C4-2B (cell line): ENCODE data around the gene HELZ.
"Not testable (repeated sequence)": the region's sequence is repeated elsewhere in the genome, so short reads cannot be mapped to it uniquely, and the experiment has no call there.

Experiments
- ZFX ChIP-seq: fragments of 450-650 bp; IDR thresholded peaks from 2 replicates; pipeline ENCODE4 v1.6.1; 2017
- TF ChIP-seq, protein P1 (sequence below): fragments of 450-650 bp; conservative IDR thresholded peaks from 2 replicates; pipeline ENCODE4 v1.5.1; 2017; ENCODE audit warnings: mild to moderate bottlenecking

DNA sequence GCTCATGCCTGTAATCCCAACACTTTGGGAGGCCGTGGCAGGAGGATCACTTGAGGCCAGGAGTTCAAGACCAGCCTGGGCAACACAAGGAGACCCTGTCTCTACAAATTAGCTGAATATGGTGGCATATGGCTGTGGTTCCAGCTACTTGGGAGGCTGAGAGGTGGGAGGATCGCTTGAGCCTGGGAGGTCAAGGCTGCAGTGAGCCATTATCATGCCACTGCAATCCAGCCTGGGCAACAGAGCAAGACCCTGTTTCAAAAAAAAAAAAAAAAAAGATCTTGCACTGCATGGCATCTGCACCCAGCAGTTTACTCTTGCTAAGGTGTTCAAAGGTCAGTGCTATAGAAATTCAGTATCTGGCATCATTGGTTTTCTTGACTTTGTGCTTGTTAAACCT lies 26.2 kb upstream of the HELZ start:
- TF ChIP-seq, protein P1, sequence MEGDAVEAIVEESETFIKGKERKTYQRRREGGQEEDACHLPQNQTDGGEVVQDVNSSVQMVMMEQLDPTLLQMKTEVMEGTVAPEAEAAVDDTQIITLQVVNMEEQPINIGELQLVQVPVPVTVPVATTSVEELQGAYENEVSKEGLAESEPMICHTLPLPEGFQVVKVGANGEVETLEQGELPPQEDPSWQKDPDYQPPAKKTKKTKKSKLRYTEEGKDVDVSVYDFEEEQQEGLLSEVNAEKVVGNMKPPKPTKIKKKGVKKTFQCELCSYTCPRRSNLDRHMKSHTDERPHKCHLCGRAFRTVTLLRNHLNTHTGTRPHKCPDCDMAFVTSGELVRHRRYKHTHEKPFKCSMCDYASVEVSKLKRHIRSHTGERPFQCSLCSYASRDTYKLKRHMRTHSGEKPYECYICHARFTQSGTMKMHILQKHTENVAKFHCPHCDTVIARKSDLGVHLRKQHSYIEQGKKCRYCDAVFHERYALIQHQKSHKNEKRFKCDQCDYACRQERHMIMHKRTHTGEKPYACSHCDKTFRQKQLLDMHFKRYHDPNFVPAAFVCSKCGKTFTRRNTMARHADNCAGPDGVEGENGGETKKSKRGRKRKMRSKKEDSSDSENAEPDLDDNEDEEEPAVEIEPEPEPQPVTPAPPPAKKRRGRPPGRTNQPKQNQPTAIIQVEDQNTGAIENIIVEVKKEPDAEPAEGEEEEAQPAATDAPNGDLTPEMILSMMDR = not testable (repeated sequence)
- not testable (repeated sequence) for TF ChIP-seq ZFX
